Ishikawa (cell line): Measurements from ENCODE around the gene ZNF543.
A peak's percentile ranks its signal among the peaks of the same experiment; 100 is the strongest.

Experiments used
- NFIC ChIP-seq: IDR thresholded peaks from 2 replicates; pipeline ENCODE4 v1.6.1; 2012
- TCF12 ChIP-seq: IDR thresholded peaks from 2 replicates; pipeline ENCODE4 v1.6.1; 2012; ENCODE audit warnings: low read depth
- TF ChIP-seq, protein P1 (sequence below): IDR thresholded peaks from 2 replicates; pipeline ENCODE4 v1.6.1; 2012
- TF ChIP-seq, protein P2 (sequence below): IDR thresholded peaks from 2 replicates; pipeline ENCODE4 v1.6.1; 2012

DNA sequence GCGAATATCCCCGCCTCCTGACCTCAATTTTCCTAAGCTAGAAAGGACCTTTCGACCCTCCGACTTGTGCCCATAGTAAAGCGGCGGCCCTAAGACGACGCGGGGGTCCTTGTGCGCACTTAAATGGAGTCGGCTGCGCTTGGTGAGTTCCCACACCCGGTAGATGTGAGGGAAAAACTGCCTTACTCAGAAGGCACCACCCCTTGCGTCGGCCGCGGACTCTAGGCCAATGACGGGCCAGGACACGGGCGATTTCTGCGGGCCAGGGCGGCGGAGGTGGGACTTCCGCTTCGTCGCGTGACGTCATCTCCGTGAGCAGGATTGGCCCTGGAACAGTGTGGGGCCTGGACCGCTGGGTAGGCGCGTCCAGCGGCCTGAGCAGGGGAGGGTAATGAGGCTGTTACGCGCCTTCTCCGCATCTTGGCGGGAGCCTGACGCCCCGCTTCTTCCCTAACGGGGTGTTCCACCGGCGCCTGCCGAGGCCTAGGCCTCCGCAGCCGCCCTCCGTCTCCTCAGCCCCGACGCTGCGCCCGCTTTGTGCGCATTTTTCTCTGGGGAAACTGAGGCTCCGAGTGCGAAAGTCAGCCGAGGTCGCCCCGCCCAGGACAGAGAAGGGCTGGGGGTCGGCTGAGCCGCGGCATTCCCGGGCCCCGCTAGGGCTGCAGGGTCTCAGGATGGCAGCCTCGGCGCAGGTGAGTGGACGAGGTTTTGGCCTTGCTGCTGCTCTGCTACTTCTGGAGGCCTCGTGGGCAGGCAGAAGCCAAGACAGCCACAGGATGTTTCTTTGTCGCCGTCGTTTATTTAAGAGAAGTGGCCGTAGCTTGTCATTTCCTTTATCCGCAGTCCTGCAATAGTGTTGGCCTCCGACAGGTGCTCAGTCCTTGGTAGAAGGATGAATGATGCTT, at the start of gene ZNF543:
- no peak for TF ChIP-seq TCF12
- TF ChIP-seq NFIC, result no peak
- TF ChIP-seq, protein P1, sequence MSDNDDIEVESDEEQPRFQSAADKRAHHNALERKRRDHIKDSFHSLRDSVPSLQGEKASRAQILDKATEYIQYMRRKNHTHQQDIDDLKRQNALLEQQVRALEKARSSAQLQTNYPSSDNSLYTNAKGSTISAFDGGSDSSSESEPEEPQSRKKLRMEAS, result peak; percentile 44
- TF ChIP-seq, protein P2, sequence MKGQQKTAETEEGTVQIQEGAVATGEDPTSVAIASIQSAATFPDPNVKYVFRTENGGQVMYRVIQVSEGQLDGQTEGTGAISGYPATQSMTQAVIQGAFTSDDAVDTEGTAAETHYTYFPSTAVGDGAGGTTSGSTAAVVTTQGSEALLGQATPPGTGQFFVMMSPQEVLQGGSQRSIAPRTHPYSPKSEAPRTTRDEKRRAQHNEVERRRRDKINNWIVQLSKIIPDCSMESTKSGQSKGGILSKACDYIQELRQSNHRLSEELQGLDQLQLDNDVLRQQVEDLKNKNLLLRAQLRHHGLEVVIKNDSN, result no peak
